NCI-H748 treated with DMSO at 0.1 percent for 48 hours (cell line): ENCODE measurements around the gene ATXN1.
"Not testable (repeated sequence)": the region's sequence is repeated elsewhere in the genome, so short reads cannot be mapped to it uniquely, and the experiment has no call there.

Experiments
- DNase-seq: peaks from one replicate; lab custom pipeline; 2025; lab: John Stamatoyannopoulos, UW

Gene ATXN1

DNA sequence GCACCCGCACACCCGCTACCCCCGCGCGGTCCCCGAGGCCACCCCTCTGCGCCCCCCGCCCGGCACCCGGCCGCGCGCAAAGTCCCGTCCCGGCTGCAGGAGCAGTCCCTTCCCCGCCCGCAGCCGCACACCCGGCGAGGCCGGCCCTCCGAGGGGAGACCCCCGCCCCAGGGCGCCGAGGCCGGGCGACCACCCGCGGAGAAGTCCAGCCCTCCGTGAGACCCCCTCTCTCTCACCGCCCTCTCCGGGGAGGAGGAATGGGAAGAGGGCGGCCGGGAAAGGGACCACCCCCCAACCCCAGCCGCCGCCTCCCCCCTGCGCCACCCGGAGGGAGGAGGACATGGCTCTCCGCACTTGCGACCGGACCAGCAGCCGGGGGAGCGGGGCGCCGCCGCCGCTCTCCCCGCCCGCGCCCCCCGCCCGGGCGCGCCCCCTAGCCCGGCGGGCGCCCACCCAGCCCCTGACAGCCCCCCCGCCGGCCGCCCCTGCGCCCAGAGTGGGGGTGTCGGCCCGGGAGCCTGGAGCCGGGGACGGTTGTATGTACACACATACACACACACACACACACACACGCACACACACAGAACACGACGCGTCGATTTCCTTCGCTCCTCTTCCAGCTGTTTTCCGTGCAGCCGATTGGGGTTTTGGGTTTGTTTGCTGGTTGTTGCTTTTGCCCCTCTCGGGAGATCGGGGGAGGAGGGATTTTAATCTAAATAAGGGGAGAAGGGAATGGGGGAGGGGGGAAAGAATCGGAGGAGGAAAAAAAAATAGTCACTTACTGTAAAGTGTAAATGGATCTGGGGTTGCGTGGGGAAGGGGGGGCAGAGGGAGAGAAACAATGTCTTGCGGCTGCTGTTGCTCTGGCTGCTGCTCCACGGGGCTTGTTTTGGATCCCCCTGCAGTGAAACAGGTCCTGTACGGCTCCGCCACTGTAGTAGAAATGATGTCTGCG is at the start of gene ATXN1:
TSS of gene ATXN1 (minus strand) at position 945 of the 955 bp plus-strand sequence.
- peak; percentile 40 for DNase-seq

DNA sequence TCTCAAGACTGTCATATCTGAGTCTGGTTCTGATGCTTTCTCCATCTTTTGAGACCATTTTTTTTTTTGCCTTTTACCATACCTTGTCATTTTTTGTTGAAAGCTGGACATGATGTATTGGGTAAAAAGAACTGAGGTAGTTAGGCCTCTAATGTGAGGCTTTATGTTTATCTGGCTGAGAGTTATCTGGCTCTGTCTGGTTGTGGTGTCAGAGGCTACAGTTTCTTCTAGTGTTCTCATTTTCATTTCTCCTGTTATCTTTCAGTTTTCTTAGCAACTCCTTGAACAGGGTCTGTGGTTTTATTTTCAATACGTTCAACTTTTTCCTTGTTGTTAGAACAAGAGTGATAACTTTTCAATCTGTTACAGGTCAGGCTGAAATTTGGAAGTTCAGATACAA is 49.2 kb upstream of the ATXN1 start:
- no peak for DNase-seq

DNA sequence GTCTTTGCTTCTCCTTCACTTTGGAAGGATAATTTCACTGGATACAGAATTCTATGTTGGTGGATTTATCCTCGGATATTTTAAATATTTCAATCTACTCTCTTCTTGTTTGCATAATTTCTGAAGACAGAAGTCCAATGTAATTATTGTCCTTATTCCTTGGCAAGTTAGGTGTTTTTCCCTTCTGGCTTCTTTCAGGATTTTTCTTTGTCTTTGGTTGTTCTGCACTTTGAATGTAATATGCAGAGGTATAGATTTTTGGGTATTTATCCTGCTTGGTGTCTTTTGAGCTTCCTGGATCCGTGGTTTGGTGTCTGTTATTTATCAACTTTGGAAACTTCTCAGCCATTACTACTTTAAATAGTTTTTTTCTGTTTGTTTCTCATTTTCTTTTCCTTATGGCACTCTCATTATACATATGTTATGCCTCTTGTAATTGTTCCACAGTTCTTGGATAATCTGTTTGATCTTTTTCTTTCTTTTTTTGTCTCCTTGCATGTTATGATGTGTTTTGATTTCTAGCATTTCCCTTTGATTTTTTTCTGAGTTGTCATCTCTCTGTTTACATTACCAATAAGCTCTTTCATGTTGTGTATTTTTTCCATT is 48.6 kb upstream of the ATXN1 start:
- DNase-seq, result no peak

DNA sequence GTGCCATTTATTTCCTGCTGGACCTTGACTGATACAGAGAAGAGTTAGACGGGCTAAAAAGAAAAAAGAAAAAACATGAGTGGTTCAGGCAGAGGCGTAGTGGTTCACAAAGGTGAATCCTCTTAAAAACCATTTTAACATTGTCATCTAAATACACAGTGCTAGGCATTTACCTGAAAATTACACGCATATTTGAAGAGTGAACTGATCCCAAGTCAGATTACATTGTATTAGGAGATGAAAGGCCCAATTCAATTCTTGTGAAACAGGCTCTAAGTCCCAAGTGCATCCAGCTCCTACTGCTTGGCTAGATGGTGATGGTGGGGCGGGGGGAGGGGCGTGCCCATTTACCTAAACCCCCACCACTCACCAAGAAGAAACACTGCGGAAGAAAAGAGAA is 46.7 kb upstream of the ATXN1 start:
- no peak for DNase-seq

DNA sequence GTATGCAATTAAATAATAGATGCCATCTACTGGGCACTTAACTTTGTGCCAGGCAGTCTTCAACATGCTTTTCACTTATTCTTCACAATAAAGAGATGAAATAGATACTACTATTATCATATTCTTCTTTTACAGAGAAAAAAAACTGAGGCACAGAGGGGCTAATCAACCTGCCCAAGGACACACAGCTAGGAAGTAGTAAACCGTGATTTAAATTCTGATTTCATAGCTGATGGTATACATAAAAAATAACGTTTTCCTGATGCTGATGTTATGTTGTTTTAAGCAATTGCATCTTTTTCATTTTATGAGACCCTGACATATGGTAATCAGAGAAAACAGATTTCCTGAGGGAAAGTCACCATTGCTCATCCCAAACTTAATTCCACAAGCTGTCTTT is 45.1 kb upstream of the ATXN1 start:
- DNase-seq, result no peak

DNA sequence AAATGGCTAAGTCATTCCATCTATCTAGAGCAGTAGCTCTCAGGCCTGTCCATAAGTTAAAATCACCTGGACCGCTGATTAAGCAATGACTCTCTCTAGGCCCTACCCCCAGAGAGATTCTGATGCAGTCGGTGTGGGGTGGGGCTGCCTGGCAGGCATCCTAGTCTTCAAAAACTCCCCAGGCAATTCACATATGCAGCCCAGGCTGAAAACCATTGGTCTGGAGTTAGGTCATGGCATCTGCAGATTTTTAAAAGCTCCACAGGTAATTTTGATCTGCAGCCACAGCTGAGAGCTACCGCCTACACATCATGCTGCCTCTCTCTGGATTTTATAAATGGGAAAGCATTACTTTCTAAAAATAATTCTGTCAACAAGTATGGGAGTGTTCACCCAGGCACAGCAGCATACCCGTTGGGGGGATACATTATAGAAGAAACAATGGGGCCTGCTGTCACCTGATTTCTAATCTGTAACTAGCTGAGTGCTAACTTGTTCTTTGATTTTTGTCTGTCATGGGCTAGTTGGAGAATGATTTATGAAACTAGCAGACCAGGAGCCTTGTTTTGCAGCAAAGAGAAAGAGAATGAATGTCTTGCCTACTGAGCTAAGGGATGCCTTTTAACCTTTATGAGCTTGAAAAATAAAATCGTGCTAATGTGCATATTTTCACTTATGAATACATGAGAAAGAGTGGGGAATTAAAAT is 44.1 kb upstream of the ATXN1 start:
- DNase-seq, result peak; percentile 17

DNA sequence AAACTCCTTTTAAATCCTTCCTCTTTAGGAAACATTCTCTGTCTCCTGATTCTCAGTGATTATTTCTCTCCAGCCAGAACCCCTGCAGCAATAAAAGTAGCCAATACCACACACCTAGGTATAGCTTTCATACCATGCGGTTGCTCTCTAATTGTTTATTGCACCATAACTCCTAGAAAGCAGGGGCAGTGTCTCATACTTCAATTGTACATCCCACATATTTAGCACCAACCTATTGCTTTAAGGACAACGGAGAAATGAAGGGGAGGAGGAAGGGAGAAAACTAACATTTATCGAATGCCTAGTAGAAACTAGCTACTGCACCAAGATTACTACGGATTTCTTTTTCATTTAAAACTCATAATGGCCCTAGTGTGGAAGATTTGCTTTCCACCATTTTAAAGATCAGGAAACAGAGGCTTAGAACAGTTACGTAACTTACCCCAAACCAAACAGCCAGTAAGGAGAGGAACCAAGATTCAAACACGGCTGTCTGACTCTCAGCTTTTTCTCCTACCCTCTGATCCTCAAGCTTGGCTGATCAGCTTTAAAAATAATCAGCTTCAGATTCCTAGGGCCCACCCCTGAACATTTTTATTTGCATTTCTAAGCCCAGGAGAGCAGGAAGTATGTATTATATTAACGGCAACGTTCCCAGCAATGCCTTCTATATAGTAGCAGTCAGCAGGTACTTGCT is 43.4 kb upstream of the ATXN1 start:
- no peak for DNase-seq

DNA sequence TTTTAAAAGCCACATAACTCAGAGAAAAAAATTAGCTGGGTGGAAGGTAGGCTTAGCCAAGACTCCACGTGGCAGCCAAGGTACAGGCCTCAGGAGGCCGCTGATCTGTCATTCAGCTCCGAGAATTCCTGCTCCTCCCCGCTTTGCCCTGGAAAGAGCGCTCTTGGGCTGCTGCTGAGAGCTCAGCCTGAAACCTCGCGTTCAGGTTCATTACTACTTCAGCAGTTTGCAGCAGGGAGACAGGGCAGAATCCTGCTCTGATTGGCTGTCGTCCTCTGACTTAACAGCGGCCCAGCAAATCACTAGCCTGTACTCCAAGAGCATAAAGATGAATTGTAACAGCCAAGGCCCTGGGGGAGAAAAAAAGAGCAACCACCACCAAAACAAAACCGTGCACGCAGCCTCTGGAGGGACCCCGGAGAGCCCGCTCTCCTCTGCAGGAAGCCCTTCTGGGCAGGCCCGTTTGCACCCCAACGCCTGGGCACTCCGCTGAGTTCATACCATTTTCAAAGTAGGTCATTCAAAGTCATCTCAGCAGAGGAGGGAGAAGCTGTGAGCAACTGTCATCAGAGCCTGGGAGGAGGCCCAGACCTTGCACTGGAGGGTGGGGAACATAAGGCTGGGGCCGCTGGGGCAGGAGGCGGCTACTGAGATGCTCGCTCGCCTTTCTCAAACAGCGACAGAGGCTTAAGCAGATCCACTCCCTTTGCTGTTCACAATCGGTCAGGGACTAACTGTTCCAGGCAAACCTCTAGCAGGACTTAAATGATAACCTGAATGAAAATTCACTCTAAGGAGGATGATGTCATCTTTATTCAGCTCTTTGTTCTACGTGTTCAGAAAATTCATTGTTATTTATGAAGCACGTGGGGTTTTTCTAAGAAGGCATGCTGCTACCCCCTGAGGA is 42.3 kb upstream of the ATXN1 start:
- no peak for DNase-seq

DNA sequence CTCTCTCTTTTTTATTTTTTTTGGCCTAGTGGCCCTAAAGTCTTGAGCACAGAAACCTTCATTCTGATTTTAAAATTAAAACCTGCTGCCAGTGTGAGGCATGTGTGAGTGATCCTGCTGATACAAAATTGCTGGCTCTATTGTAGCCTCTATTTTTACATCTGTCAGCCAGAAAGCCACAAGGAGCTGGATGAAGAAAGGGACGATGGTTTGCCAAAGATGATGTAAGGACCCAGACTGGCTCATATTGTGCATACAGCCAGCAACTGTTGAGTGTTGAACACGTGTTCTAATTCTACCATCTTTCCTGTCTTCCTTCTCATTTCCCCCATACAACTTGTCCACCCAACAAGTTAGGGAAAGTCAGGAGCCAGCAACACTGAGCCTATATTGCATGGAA is 40.8 kb upstream of the ATXN1 start:
- DNase-seq, result no peak

DNA sequence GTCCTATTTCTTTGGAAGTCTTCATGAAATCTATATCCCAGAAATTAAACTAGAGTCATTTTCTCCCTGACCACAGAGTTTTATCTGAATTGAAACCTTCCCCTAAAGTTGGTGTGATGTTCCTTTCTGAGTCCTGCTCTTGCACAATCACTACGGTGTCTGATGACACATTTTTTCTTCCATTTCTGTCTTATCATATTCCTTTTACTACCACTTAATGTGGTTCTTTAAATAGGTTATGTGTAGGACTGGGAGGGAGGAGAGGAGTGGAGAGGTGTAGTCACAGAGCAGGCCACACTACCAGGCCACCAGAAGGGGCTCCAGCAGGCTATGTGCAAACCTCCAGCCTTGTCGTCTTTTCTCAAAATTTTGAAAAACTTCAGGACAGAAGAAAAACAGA is 39.7 kb upstream of the ATXN1 start:
- DNase-seq, result no peak

DNA sequence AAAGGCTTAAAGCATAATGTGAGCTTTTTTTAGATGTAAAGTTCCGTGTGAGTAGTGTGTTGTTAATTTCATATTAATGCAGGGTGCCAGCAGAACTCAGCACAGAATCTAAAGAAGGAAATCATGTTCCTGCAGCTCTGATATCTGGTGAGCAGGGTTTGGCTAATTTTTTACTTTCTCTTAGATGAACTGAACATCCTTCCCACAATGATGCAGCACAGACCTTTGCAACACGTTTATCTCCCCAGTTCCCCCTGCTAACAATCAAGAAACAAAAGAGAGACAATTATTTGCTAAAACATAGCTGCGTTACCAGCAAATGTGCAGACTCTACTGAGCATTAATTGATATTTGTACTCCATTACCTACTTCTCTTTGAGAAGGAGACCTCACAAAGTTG is 39.1 kb upstream of the ATXN1 start:
- DNase-seq, result no peak

DNA sequence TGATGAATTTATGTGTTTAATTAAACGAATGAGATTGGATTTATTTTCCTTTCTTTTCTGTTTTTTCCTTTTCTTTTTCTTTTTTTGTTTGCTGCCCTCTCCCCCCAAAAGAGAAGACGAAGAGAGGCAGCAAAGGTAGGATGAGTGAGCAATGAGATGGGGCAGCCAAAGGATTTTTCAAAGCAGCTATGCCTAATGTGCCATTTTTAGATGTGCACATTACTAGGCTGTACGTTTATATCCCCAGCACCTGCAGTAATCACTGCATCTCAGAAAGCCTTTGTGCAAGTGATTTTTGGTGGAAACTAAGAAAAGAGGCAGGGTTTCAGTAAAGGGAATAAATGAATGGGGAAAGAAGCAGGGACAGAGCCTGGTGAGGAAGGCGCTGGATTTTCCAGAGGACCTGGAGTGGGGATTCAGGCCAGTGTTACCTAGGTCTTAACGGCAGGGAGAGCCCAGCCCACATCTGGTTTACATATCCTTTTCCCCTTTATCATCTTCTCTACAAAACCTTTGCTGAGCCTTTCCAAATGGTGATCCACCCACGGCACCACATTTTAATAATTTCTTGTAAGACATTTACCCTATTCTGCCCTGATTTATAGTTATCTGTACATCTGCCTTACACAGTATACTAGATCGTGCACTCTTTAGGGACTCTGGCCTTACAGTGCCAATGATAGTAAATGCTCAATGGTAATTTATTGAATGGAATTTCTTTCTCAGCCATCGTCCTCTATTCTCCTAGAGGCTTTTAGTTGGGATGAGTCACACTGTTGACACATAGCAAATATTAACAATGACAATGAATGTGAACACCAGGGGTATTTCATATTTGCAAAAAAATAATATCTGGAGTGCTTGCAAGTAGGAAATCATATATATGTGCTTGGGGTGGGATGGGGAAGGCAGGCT is 38.3 kb upstream of the ATXN1 start:
- no peak for DNase-seq

DNA sequence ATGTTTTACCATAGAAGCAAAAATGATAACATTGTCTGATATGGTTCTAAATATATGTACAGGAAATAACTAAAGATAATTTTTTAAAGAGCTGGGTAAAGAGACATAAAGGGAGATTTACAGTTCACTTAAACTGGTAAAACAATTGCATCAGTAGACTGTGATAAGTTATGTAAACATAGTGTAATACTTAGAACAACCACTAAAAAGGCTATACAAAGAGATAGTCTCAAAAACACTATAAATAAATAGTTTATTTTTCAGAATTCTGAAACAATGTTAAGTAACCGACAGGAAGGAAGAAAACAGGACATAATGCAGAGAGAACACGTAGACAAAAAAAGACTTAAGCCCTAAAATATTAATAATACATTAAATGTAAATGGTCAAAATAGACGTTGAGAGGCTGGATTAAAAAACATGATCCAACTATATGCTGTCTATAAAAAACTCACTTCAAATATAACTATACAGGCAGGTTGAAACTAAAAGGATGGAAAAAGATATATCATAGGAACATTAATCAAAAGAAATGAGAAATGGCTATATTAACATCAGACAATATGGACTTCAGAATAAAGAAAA is 32.7 kb upstream of the ATXN1 start:
- DNase-seq, result no peak

DNA sequence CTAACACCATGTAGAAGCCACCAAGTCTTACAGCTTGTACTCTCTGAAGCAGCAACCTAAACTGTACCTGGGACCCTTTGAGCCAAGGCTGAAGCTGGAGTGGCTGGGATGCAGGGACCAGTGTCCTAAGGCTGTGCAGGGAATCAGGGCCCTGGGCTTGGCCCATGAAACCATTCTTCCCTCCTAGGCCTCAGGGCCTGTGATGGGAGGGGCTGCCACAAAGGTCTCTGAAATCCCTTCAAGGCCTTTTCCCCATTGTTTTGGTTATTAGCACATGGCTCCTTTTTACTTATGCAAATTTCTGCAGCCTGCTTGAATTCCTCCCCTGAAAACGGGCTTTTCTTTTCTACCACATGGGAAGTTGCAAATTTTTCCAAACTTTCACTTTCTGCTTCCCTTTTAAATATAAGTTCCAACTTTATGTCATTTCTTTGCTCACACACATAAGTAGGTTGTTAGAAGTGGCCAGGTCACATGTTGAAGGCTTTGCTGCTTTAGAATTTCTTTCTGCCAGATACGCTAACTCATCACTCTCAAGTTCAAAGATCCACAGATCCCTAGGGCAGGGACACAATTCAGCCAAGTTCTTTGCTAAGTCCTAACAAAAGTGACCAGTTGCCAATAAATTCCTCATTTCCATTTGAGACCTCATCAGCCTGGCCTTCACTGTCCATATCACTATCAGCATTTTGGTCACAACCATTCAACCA is 28.2 kb upstream of the ATXN1 start:
- no peak for DNase-seq

DNA sequence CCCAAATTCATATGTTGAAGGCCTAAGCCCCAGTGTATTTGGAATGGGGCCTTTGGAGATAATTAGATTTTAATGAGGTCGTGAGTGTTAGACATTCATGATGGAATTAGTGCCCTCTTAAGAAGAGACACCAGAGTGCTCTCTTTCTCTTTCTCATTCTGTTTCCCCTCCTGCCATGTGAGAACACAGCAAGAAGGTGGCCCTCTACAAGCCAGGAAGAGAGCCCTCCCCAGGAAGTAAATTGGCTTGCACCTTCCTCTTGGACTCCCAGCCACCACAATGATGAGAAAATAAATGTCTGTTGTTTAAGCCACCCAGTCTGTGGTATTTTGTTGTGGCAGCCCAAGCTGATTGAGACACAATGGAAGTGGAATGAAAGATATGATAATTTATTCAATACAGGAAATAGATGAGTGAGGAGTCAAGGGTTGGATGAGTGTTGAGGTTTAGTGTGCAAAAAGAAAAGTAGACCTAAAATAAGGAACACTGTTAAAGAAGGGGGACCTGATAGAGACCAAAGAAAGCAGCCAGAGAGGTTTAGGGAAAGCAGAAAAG is 25.9 kb upstream of the ATXN1 start:
- no peak for DNase-seq

DNA sequence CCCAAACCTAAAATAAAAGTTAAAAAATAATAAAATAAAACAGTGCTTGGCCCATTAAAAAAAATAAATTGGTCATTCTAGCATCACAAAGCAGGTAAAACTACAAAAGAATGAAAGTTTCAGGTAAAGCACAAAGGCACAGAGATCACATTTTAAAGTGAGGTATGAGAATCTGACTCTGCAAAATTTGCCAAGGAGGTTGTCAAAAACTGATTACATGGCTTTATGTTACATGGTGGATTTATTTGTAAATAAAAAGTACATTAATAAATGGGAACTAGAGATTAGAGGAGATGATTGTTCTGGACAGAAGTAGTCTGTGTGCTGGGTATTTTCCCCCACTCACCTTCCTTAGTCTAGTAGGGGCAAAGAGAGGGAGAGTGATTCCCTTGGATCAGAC is 24.2 kb upstream of the ATXN1 start:
- DNase-seq, result no peak

DNA sequence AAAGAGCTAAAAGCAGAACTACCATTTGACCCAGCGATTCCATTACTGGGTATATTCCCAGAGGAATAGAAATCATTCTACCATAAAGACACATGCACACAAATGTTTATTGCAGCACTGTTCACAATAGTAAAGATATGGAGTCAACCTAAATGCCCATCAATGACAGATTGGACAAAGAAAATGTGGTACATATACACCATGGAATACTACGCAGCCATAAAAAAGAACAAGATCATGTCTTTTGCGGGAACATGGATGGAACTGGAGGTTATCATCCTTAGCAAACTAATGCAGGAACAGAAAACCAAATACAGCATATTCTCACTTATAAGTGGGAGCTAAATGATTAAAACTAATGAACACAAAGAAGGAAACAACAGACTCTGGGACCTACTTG is 23.7 kb upstream of the ATXN1 start:
- not testable (repeated sequence) for DNase-seq

DNA sequence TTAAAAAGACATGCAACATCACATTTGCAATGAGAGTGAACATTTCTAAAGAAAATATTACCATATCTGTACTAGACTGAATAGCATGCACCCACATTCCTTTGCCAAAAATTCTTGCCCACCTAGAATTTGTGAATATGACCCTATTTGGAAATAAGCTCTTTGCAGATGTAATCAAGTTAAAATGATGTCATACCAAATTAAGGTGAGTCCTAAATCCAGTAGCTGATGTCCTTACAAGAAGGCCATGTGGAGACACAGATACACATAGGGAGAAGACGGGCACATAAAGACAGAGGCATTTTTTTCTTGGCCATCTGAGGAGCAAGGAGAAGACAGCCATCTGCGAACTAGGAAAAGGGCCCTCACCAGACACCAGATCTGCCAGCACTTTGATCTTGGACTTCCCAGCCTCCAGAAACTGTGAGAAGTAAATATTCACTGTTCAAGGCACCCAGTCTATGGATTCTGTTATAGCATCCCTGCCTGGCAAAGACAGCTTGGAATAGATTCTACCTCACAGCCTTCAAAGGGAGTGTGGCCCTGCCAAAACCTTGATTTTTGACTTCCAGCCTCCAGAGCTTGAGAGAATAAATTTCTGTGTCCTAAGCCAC is 22.8 kb upstream of the ATXN1 start:
- DNase-seq, result no peak
